ENCODE results near the gene SERPIND1. TPM values are rescaled to one million over a fixed set of nuclear protein-coding genes. Genes with fewer than 3 reads are reported as not detected.
"Not testable (repeated sequence)": the region's sequence is repeated elsewhere in the genome, so short reads cannot be mapped to it uniquely, and the experiment has no call there.

The SERPIND1 gene
- total and polyA plus RNA-seq, 2 experiments from 2014 or later, result 50.9 to 56.8 TPM

GRCh38 chr22:20736891-20737290 lies 37.0 kb upstream of the SERPIND1 start:
- not testable (repeated sequence) for H4K20me1 ChIP-seq (ENCODE audit: insufficient read depth, poor library complexity, severe bottlenecking); H3K79me2 ChIP-seq; H3K27ac ChIP-seq; H3K9me2 ChIP-seq (replicated peaks; ENCODE audit: insufficient read depth); DNase-seq (ENCODE audit: low spot score); H3K4me1 ChIP-seq (ENCODE audit: insufficient read depth); H3K27me3 ChIP-seq; H2AFZ ChIP-seq; H3K4me2 ChIP-seq; H3K36me3 ChIP-seq (replicated peaks; ENCODE audit: insufficient read depth, low read depth); H3K4me3 ChIP-seq; H3K9me3 ChIP-seq (ENCODE audit: low read depth)
- WGBS (ENCODE audit: low lambda C conversion rate, missing lambda C conversion rate), result 92% methylated on average over 3 of the region's 3 CpGs

DNA sequence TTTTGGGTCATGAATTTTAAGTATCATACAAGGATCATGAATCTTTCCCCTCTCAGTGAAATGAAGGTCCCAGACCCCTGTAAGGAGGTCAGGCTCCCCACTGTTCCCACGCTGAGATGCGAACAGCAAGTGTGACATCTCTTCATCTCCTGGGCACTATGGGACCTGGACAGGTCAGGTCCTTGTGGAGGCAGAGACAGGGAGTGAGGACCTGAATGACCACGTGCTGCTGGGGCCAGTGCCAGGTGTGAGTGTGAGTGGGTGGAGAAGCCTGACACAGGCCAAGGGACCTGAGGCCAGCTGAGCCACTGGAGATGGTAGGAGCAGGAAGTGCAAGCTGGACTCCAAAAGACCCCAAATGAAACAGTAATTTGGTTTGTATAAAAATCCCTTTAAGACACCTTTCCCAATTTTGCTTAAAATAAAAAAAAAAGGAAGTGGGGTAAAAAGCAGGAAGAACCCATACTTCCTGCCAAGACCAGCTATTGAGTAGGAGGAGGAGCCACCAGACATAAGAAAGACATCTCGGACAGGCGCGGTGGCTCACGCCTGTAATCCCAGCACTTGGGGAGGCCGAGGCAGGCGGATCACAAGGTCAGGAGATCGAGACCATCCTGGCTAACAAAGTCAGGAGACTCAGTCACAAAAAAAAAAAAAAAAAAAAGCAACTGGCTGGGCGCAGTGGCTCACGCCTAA lies 35.4 kb upstream of the SERPIND1 start:
- no peaks in the 10 kb centered on the region for H4K20me1 ChIP-seq (ENCODE audit: insufficient read depth, poor library complexity, severe bottlenecking)
- TF ChIP-seq EZH2phosphoT487 (IDR thresholded peaks at IDR 0.05; ENCODE audit: low read depth, severe bottlenecking, unreplicated experiment) (no peak), EZH2 (IDR thresholded peaks at IDR 0.05; ENCODE audit: borderline replicate concordance) (no peak)
- TF ChIP-seq, protein P1, sequence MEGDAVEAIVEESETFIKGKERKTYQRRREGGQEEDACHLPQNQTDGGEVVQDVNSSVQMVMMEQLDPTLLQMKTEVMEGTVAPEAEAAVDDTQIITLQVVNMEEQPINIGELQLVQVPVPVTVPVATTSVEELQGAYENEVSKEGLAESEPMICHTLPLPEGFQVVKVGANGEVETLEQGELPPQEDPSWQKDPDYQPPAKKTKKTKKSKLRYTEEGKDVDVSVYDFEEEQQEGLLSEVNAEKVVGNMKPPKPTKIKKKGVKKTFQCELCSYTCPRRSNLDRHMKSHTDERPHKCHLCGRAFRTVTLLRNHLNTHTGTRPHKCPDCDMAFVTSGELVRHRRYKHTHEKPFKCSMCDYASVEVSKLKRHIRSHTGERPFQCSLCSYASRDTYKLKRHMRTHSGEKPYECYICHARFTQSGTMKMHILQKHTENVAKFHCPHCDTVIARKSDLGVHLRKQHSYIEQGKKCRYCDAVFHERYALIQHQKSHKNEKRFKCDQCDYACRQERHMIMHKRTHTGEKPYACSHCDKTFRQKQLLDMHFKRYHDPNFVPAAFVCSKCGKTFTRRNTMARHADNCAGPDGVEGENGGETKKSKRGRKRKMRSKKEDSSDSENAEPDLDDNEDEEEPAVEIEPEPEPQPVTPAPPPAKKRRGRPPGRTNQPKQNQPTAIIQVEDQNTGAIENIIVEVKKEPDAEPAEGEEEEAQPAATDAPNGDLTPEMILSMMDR (IDR thresholded peaks at IDR 0.05; ENCODE audit: poor library complexity), result no peak
- H2AFZ ChIP-seq, result no peak overlapping the region
- DNase-seq (ENCODE audit: low spot score), result no peak
- no peaks in the 10 kb centered on the region for H3K79me2 ChIP-seq
- H3K9me2 ChIP-seq (replicated peaks; ENCODE audit: insufficient read depth), result no peaks in the 10 kb centered on the region
- H3K27ac ChIP-seq, result no peak overlapping the region
- H3K27me3 ChIP-seq, result no peaks in the 10 kb centered on the region
- no peaks in the 10 kb centered on the region for H3K36me3 ChIP-seq (replicated peaks; ENCODE audit: insufficient read depth, low read depth)
- no peak overlapping the region for H3K4me3 ChIP-seq
- H3K9me3 ChIP-seq (ENCODE audit: low read depth), result peaks cover 8% of the 10 kb centered on the region
- 99% methylated on average over 12 of the region's 12 CpGs for WGBS (ENCODE audit: low lambda C conversion rate, missing lambda C conversion rate)
- H3K4me1 ChIP-seq (ENCODE audit: insufficient read depth), result no peaks in the 10 kb centered on the region
- H3K4me2 ChIP-seq, result no peak overlapping the region

- Histone ChIP-seq H3K79me2 (no peaks in the 10 kb centered on the region), H3K9me2 (replicated peaks; ENCODE audit: insufficient read depth) (no peaks in the 10 kb centered on the region), H3K27ac (no peak overlapping the region), H4K20me1 (ENCODE audit: insufficient read depth, poor library complexity, severe bottlenecking) (no peaks in the 10 kb centered on the region), H3K27me3 (no peaks in the 10 kb centered on the region), H3K36me3 (replicated peaks; ENCODE audit: insufficient read depth, low read depth) (no peaks in the 10 kb centered on the region), H3K9me3 (ENCODE audit: low read depth) (peaks cover 8% of the 10 kb centered on the region), H3K4me2 (no peak overlapping the region), H2AFZ (no peak overlapping the region), H3K4me1 (ENCODE audit: insufficient read depth) (no peaks in the 10 kb centered on the region), H3K4me3 (no peak overlapping the region)
- no peak for TF ChIP-seq EZH2 (IDR thresholded peaks at IDR 0.05; ENCODE audit: borderline replicate concordance)
- TF ChIP-seq, protein P1 (IDR thresholded peaks at IDR 0.05; ENCODE audit: poor library complexity), result no peak
- no peak for TF ChIP-seq EZH2phosphoT487 (IDR thresholded peaks at IDR 0.05; ENCODE audit: low read depth, severe bottlenecking, unreplicated experiment)
- 100% methylated on average over 2 of the region's 2 CpGs for WGBS (ENCODE audit: low lambda C conversion rate, missing lambda C conversion rate)
- no peak for DNase-seq (ENCODE audit: low spot score)
Measured at GRCh38 chr22:20740222-20740951, 33.5 kb upstream of the SERPIND1 start.

DNA sequence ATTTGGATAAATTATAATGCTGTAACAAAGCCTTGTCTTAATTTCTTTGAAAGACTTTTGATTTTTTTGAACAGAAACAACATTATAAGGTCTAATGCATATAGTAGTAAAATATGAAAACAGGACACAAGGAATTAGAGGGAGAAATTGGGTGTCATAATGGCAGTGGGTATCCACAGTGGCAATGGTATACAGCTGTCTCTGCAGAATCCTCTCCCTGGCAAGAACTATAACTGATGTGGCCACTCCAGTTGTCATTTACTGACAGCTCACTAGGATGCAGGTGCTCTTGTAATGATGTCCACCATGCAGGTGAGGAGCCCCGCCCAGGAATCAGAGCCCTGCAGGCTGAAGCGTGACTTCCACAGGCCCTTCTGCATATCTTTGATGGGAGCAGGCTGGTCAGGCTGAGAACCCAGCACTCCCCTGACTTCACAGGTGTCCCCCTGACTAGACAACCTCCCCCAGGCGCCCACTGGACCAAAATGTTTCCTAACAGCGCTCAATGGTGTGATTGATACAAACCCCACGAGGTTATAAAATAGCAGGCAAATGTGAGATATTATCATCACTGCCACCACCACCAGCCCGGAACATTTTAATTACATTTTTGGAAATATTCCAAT lies 32.8 kb upstream of the SERPIND1 start:
- Histone ChIP-seq H3K79me2 (no peaks in the 10 kb centered on the region), H3K4me3 (no peak overlapping the region), H3K4me1 (ENCODE audit: insufficient read depth) (no peaks in the 10 kb centered on the region), H3K27me3 (no peaks in the 10 kb centered on the region), H3K4me2 (no peak overlapping the region), H3K36me3 (replicated peaks; ENCODE audit: insufficient read depth, low read depth) (no peaks in the 10 kb centered on the region), H4K20me1 (ENCODE audit: insufficient read depth, poor library complexity, severe bottlenecking) (no peaks in the 10 kb centered on the region), H3K9me2 (replicated peaks; ENCODE audit: insufficient read depth) (no peaks in the 10 kb centered on the region), H3K27ac (no peak overlapping the region), H3K9me3 (ENCODE audit: low read depth) (peaks cover 8% of the 10 kb centered on the region), H2AFZ (no peak overlapping the region)
- no peak for DNase-seq (ENCODE audit: low spot score)
- 96% methylated on average over 6 of the region's 6 CpGs for WGBS (ENCODE audit: low lambda C conversion rate, missing lambda C conversion rate)
- TF ChIP-seq EZH2phosphoT487 (IDR thresholded peaks at IDR 0.05; ENCODE audit: low read depth, severe bottlenecking, unreplicated experiment) (no peak), EZH2 (IDR thresholded peaks at IDR 0.05; ENCODE audit: borderline replicate concordance) (no peak)
- TF ChIP-seq, protein P1 (IDR thresholded peaks at IDR 0.05; ENCODE audit: poor library complexity), result no peak
